Measurements from ENCODE around the gene CCND1.

- TF ChIP-seq CTCF (conservative IDR thresholded peaks at IDR 0.05; ENCODE audit: low read length) (no peak), EZH2phosphoT487 (IDR thresholded peaks at IDR 0.05; ENCODE audit: borderline replicate concordance, low read depth, low read length) (no peak)
These were observed 10.9 kb upstream of the CCND1 start for GRCh38 chr11:69630017-69630416.

Measured in OCI-LY7 (cell line).